ENCODE data around the gene FOXM1.
A peak's percentile ranks its signal among the peaks of the same experiment; 100 is the strongest.

FOXM1 gene

DNA sequence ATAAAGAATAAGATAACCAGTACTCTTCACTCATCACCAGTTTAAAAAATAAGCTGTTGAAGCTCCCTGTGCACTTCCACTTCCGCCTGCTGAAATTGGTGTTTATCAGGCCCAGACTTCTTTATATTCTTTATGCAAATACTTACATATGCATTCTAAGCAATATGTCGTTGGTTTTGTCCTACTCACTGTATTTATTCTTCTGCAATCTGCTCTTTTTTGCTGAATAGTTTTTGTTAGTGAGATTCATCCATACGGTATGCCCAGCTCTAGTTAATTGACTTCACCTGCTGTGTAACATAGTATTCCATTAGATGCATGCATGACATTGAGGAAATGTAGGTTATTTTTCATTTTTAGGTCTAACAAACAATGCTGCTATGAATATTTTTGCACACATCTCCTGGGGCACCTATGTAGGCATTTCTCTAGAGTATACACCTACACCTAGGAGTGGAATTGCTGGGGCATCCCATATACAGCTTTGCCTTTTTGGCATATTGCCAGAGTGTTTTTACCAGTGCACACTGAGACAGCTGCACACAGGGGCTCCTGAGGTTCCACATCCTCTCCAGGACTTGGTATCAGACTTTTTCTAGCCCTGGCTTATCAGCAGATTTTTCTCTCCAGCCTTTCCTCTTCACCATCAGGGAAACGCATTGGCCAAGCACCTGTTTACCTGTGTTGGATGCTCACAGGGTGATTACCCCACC is 41.1 kb downstream of the FOXM1 start:
- peak in 1 of 14 donors; percentile 13 for DNase-seq

DNA sequence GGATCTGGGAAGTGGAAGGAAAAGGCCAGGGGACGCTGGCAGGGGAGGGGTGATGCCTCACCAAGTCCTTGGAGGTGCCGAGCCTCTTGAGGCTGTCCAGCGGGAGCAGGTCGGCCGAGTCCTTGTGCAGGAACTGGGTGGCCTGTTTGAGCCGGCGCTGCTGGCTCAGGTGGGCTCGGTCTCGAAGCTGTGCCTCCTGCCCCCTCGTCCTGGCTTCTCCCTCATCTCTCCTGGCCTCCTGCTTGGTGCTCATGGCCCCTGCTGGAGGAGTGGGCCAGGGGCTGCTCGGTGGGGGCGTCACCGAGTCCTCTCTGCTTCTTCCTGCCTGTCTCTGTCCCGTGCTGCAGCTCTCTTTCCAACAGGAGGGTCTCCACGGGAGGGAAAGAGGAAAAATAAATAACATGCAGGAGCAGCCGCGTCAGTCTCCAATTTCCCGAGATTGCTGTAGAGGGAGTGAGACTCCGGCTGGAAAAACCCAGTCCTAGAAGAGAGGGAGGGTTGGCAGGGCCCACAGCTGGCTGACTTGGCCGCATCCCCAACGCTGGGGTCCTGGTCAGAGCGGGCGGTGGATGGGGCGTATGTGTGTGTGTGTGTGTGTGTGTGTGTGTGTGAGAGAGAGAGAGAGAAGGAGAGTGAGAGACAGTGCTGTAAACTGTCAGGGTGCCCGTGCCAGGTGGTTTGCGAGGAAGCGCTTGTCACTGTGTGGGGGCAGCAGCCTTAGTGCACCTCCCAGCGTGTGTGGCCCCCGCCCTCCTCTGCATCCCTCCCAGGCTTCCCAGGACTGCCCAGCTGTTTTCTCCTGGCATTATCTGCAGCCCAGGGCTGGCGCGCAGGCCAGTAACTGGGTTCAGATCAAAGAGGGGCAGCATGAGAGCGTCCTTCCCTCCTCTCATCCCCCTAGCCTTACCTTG is 42.1 kb downstream of the FOXM1 start, which contains the start of gene NRIP2:
NRIP2 (minus strand) TSS at position 455 of the 911 bp plus-strand sequence; CDS start at position 403, 52 bp downstream.
- peak in 11 of 14 donors; percentile 28 to 74 (median 46) for DNase-seq

- peak in 1 of 14 donors; percentile 40 for DNase-seq
Observed at GRCh38 chr12:2833810-2834209, 43.2 kb downstream of the FOXM1 start.

- DNase-seq, result peak in 1 of 14 donors; percentile 66
Observed at GRCh38 chr12:2833327-2833726, 43.6 kb downstream of the FOXM1 start.

- DNase-seq, result peak in 1 of 14 donors; percentile 61
Observed at GRCh38 chr12:2832550-2833127, 44.3 kb downstream of the FOXM1 start.

- DNase-seq, result no peak
Observed at GRCh38 chr12:2829275-2829674, 47.7 kb downstream of the FOXM1 start.

GRCh38 chr12:2826721-2827515 is 50.1 kb downstream of the FOXM1 start:
- DNase-seq, result peak in 1 of 14 donors; percentile 47

GRCh38 chr12:2826036-2826435 is 50.9 kb downstream of the FOXM1 start:
- no peak for DNase-seq

GRCh38 chr12:2825132-2825531 is 51.8 kb downstream of the FOXM1 start:
- no peak for DNase-seq

- no peak for DNase-seq
Observed at GRCh38 chr12:2824541-2824940, 52.4 kb downstream of the FOXM1 start.

- no peak for DNase-seq
Observed at GRCh38 chr12:2823483-2823882, 53.5 kb downstream of the FOXM1 start.

DNA sequence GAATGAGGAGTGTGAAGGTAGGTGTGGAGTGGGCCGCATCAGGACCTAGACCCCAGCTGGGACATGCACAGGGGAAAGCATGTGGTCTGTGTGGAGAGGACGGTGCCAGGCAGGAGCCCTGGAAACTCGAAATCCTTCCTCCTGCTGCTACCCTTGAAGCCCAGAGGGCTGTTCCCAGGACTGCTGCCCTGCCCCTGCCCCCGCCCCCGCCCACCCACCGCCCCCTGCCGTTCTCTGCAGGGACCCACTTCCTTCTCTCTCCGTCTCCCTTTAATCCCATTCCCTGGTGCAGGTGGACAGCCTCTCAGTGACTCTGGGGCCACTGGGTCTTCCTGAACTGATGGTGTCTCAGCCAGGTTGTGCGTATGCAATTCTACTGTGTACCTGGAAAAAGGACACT is 56.5 kb downstream of the FOXM1 start:
- no peak for DNase-seq

- no peak for DNase-seq
Observed at GRCh38 chr12:2819810-2820209, 57.2 kb downstream of the FOXM1 start.

- DNase-seq, result peak in 1 of 14 donors; percentile 59
Observed at GRCh38 chr12:2813214-2814185, 63.5 kb downstream of the FOXM1 start.

DNA sequence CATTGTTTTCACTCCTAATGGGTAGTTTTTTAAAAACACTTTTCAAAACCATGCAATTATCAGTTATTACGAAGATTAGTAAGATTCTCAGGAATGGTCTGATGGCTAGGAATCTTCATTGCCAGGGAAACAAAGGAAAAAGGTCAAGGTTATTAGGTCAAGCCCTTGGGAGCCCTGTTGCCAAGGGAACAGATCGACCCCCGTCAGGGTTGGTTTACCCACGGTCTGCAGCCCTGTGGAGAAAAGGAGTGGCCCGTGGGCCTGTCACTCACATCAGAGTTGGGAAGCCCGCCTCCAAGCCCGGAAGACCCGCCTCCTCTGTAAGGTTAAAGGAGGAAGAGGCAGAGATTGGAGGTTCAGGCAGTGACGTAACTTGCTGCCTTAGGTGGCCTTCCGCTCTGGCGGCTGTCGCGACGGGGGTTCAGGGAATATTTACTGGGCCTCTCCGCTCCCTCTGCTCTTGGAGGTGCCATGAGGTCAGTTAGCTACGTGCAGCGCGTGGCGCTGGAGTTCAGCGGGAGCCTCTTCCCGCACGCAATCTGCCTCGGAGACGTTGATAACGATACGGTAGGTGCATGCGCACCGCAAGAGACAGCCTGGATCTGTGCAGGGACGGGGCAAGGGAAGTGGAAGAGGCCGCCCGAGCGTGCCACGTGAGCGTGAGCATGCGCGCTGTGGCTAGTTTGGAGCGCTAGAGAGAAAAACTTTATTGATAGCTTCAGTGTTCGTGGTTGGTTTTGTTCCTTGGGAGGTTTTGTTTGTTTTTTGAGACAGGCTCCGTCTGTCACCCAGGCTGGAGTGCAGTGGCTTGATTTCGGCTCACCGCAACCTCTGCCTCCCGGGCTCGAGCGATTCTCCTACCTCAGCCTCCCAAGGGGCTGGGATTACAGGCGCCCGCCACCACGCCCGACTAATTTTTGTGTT is 64.4 kb downstream of the FOXM1 start, which contains the start of gene ITFG2:
ITFG2 (plus strand) TSS at position 379 of the 924 bp plus-strand sequence; CDS start at position 472, 93 bp downstream.
- DNase-seq, result peak; percentile 82 to 100 (median 99)

DNA sequence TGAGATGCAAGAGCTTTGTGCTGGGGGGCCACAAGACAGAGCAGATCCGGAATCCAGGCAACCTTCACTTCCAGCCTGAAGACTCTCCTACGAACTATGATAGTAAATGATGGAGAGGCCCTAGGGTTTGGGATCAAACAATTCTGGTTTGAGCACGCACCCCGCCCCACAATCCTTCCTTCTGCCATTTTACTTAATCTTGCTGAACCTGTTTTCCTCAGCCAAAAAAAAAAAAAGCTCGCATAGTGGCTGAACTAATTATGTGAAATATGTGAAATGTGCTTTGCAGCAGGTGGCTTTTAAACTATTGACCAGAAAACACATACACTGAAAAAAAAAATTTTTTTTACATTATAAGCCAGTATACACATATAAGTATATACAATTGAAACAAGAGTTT is 65.2 kb downstream of the FOXM1 start:
- DNase-seq, result no peak

Data from C1 segment of cervical spinal cord (tissue), 14 donors.